Daoy (cell line): ENCODE results near the gene TEKTIP1. TPM values are rescaled to one million over a fixed set of nuclear protein-coding genes. Genes with fewer than 3 reads are reported as not detected.
"Not testable (repeated sequence)": the region's sequence is repeated elsewhere in the genome, so short reads cannot be mapped to it uniquely, and the experiment has no call there.

Experiments used
- DNase-seq: peaks from one replicate; pipeline ENCODE4 v3.0.0-alpha.2; 2015; ENCODE audit warnings: low read depth
- total RNA-seq: library from RNA; depleted of rRNA; stranded (reverse); fragments of >200 nt; shearing (Covaris generic); gene quantifications from 2 replicates; pipeline ENCODE4 v1.2.3, GENCODE V29; 2014

TEKTIP1 gene
- total RNA-seq, 1 experiment from 2014 or later, result not detected

GRCh38 chr19:3557461-3558248 lies 18.7 kb downstream of the TEKTIP1 start, which contains the start of gene MFSD12:
Gene MFSD12, minus strand, starts transcription at chr19:3557586. Its CDS starts 183 bp downstream, at chr19:3557403.
- DNase-seq, result peak; percentile 98

GRCh38 chr19:3563709-3564524 lies 24.9 kb downstream of the TEKTIP1 start:
- no peak for DNase-seq

- DNase-seq, result peak; percentile 92
Measured at GRCh38 chr19:3565139-3565538, 26.2 kb downstream of the TEKTIP1 start.

- DNase-seq, result not testable (repeated sequence)
Measured at GRCh38 chr19:3570042-3570441, 31.1 kb downstream of the TEKTIP1 start.

- DNase-seq, result no peak
Measured at GRCh38 chr19:3570606-3571011, 31.6 kb downstream of the TEKTIP1 start.

GRCh38 chr19:3572132-3572854 lies 33.3 kb downstream of the TEKTIP1 start:
- DNase-seq, result peak; percentile 100

- DNase-seq, result no peak
Measured at GRCh38 chr19:3572855-3573161, 33.8 kb downstream of the TEKTIP1 start, which contains the start of gene HMG20B. Gene HMG20B, plus strand, starts transcription at chr19:3572944. Its CDS starts 366 bp downstream, at chr19:3573310.

GRCh38 chr19:3573162-3573857 lies 34.3 kb downstream of the TEKTIP1 start:
- DNase-seq, result peak; percentile 39

- DNase-seq, result peak; percentile 98
Measured at GRCh38 chr19:3573858-3574637, 35.1 kb downstream of the TEKTIP1 start.

- DNase-seq, result peak; percentile 57
Measured at GRCh38 chr19:3575260-3575741, 36.3 kb downstream of the TEKTIP1 start.

- DNase-seq, result no peak
Measured at GRCh38 chr19:3575949-3576673, 37.1 kb downstream of the TEKTIP1 start.

GRCh38 chr19:3576696-3577443 lies 37.9 kb downstream of the TEKTIP1 start:
- DNase-seq, result no peak

- DNase-seq, result no peak
Measured at GRCh38 chr19:3577723-3578344, 38.9 kb downstream of the TEKTIP1 start.

- no peak for DNase-seq
Measured at GRCh38 chr19:3578390-3578789, 39.4 kb downstream of the TEKTIP1 start.

- peak; percentile 49 for DNase-seq
Measured at GRCh38 chr19:3580156-3580934, 41.4 kb downstream of the TEKTIP1 start.

GRCh38 chr19:3581792-3582191 lies 42.8 kb downstream of the TEKTIP1 start:
- not testable (repeated sequence) for DNase-seq

- not testable (repeated sequence) for DNase-seq
Measured at GRCh38 chr19:3584036-3584802, 45.2 kb downstream of the TEKTIP1 start.
